ENCODE measurements around the gene JADE2.
"Not testable (repeated sequence)": the region's sequence is repeated elsewhere in the genome, so short reads cannot be mapped to it uniquely, and the experiment has no call there.

JADE2 gene

DNA sequence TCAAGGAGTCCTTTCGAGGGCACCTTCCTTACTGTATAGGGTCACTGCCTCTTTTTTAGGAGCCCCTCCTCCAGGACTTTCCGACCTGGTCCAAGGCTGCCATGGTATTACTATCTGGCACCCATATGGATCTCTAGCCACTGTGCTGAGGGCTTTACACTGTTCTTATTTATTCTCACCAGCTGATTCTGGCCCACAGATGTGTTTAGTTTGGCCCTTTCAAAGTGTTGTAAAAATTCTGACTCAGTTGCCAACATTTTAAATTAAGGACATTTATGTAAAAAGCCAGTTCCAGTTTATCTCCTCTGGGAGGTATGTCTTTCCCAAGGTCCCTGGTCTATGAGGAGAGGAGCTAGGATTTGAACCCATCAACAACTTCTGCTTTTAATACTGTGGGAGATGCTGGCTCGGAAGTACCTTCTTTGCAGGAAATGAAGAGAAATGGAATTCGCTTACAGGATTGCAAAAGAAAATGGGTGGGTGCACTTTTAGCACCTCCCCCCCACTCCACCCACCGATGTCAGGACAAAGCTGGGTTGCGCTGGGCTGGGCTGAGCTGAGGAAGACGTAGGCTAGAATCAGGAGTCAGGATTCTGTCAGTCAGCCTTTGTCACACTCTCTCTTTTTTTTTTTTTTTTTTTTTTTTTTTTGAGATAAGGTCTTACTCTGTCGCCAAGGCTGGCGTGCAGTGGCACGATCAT lies 7.8 kb downstream of the JADE2 start:
- no peak for DNase-seq

DNA sequence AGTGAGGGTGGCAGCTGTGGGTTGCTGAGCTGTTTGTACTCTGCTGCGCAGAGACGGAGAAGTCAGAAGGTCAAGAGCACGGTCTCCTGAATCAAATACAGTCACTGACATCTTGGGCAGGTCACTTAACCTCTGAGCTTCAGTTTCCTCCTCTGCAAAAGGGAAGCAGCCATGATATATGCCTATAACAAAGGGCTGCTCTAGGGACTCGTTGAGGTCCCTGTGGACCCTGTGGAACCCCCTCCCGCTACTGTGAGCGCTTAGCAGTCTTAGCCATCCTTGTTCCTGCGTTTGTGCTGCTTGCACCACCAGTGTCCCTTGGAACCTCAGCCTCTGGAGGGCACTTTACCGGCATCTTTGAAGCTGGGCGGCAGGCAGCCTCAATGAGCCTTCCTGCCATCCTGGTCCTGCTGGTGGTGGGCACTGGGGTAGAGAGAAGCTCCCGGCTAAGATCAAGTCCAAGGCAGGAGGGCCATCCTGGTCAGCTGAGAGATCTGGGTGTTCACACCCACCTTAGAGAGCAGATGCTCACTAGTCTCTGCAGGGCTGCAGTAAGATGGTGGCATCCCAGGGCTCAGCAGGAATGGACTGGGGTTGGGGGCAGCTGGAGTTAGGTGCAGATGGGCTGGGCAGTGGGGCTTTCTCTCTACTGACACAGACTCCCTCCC lies 8.7 kb downstream of the JADE2 start:
- no peak for DNase-seq

DNA sequence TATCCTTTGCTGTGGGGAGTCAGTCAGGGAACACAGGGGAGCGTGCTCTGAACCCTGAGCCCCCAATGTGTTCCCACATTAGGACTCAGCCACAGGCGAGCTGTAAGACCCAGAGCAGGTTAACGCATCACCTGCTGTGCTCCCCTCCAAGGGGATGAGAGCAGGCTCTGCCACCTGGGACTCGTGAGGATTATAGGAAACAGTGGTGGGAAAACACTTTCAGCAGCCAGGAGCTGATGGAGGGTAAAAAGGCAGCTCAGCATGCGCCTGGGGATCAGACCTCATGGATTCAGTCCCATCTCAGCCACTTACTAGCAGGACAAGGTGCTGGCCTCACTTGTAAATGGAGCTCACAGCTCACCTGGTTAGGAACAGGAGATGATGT lies 9.2 kb downstream of the JADE2 start:
- DNase-seq = no peak

- no peak for DNase-seq
Observed at GRCh38 chr5:134536876-134537275, 11.4 kb downstream of the JADE2 start.

GRCh38 chr5:134537297-134537696 lies 11.8 kb downstream of the JADE2 start:
- DNase-seq = no peak

GRCh38 chr5:134538296-134538695 lies 12.8 kb downstream of the JADE2 start:
- no peak for DNase-seq

GRCh38 chr5:134539732-134540131 lies 14.3 kb downstream of the JADE2 start:
- no peak for DNase-seq

GRCh38 chr5:134540747-134541733 lies 15.6 kb downstream of the JADE2 start:
- DNase-seq = no peak

- DNase-seq = no peak
Observed at GRCh38 chr5:134541736-134542376, 16.4 kb downstream of the JADE2 start.

GRCh38 chr5:134543820-134544614 lies 18.5 kb downstream of the JADE2 start:
- DNase-seq = no peak

DNA sequence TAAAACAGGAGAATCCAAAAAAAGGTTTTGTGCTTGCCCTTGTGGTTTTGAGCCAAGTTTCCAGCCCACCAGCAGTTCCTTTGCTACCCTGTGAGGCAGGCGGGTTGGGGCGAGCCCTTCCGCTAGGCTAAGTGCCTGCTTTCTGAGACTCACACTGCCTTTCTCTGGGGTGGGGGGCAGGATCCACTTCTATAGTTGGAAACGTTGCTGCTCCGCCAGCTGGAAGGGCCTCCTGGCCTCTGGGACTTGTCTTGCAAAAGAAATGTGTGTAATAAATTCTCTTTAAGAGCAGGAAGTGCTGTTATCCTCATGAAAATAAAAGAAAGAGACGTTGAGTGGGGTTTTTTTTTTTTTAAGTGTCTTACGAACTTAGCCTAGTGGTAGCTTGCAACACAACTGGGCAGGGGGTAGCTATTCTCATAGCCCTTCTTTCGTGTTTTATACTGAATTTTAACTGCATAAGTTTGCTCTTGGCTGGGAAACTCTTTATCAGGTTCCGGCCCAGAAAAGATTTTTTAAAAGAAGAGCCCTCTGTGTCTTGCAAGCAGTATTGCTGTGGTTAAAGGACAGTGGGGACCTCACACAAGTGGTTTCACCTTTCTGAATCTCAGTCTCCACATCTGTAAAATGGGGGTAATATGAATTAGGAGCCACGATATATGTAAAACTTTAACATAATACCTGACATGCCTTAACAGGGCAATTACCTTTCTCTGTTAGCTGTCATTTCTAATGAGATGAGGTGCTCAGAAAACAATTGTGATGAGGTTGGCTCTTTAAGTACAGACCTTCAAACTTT lies 19.8 kb downstream of the JADE2 start:
- DNase-seq = no peak

DNA sequence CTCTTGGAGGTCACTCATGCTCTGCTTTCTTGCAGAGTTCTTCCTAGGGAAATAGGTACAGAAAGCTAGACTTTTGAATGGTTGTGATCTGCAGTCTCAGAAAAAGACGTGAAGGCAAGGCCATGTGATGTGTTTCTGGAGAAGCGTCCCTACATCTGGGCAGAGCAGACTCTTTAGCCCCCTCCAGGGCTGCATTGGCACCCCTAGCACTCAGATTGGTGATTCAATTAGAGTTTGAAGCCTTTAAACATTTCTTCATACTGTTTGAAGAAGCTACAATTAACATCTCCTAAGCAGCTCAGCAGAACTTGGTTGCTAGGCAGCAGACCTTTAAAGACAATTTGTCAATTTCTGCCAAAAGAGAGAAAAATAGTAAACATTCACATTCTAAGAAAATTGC lies 21.6 kb downstream of the JADE2 start:
- no peak for DNase-seq

GRCh38 chr5:134547579-134547978 lies 22.1 kb downstream of the JADE2 start:
- no peak for DNase-seq

DNA sequence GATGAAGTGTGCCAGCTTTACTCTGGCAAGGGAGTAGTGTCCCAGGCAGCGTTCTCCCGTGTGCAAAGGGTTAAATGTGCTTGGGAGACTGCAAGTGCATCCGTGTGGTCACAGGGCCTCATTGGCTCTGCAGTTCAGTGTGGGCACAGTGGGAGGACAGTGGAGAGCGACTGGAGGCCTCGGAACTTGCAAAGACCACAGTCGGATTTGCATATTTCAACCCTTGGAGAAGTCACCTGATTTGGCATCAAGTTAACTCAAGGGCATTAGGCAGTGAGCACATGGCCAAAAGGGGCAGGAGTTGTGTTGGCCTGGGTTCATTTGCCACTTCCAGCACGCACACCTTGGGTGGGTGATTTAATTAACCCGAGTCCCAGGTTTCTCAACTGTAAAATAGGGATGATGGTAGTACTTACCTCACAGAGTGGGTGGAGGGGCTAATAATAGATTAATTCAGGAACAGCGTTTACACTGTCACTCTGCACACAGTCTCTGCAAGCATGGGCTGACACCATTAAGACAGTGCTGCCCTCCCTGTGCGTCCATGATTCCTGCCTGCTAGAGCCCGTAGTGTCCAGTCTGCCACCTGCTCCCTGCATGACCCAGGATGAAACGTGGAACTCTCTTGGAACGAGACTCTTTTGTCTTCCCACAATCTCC lies 22.7 kb downstream of the JADE2 start:
- no peak for DNase-seq

- DNase-seq = no peak
Observed at GRCh38 chr5:134549714-134550113, 24.2 kb downstream of the JADE2 start.

DNA sequence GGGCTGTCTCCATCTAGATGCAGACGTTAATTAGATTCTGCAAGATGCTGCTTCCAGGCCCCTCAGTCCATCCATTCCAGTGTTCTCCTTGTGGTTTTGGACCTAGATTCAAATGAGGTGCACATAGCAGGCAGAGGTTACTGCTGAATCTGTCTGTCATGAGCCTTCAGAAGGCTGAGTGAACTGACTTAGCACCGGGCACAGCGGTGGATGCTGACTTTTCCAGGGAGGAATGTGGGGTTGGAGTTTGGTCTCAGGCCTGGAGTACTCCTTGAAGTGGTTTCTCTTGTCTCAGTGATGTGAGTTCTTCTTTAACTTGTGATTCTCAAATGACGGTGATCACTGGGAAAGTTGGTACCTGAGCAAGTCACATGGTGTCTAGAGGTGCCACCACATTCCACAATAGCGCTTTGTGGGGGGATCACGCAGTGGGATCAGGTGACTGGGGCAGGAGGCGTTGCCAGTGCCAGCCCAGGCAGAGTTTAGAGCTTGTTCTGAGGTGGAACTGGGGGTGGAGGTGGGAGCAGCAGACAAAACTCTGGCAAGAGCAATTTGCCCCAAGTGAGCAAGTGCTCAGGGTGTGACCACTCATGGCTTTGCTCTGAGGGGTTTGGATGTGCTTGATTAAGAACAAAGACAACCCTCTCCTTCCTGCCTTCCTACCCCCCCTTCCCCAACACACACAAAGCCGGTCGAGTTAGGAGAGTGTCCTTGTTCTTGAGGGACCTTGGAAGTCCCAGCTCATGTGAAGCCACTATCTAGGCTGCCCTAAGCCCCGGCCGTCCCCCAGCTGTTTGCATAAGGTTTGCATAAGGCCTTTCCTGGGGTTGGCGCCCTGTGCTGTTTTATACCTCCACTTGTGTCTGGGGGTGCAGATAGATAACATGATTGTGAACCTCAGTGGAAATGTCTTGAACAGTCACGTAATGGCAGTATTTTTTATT lies 25.1 kb downstream of the JADE2 start:
- no peak for DNase-seq

- no peak for DNase-seq
Observed at GRCh38 chr5:134551901-134552300, 26.4 kb downstream of the JADE2 start.

DNA sequence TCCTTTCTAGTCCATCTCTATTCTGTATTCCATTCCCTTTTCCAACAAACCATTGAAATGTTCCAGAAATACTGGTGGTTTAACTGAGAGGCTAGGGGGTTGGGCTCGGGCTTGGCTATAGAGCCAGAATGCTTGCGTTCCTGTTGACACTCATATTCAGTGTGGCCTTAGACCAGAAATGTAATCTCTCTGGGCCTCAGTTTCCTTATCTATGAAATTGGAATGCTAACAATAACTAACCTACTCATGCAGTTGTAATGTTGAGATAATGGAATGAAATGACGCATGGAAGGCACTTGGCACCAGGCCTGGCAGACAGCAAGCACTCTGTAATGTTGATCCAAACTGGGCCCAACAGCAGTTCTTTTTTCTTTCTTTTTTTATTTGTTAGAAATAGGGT lies 26.8 kb downstream of the JADE2 start:
- no peak for DNase-seq

DNA sequence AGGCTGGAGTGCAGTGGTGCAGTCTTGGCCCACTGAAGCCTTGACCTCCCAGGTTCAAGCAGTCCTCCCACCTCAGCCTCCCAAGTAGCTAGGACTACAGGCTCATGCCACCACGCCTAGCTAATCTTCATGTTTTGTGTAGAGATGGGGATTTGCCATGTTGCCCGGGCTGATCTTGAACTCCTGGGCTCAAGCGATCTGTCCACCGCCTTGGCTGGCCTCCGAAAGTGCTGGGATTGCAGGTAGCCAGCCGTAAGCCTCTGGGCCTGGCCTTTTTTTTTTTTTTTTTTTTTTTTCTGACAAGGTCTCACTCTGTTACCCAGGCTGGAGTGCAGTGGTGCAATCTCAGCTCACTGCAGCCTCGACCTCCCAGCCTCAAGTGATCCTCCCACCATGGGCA lies 27.2 kb downstream of the JADE2 start:
- not testable (repeated sequence) for DNase-seq

GRCh38 chr5:134553821-134554267 lies 28.4 kb downstream of the JADE2 start:
- DNase-seq = no peak
